Body of pancreas (tissue), 4 donors: ENCODE data around the gene HPDL.

Experiments
- CTCF ChIP-seq, 7 experiments: fragments of 450-650 bp in 4 of 7; fragments of 200-600 bp in 3 of 7; sonication (generic) in 3 of 7; IDR thresholded peaks; one replicate each; pipeline ENCODE4 v1.5.1; 2016 to 2019; ENCODE audit warnings: antibody characterized with exemption in 7 of 7
- POLR2A ChIP-seq, 3 donors: fragments of 450-650 bp; IDR thresholded peaks; one replicate each; pipeline ENCODE4 v1.6.1; 2016; ENCODE audit warnings: antibody characterized with exemption in 3 of 3, mild to moderate bottlenecking in 2 of 3

GRCh38 chr1:45353685-45354084 is 27.0 kb downstream of the HPDL start:
- TF ChIP-seq POLR2A (IDR thresholded peaks at IDR 0.05) (no peak), CTCF (IDR thresholded peaks at IDR 0.05) (no peak)
